MM.1S (cell line): ENCODE data around the gene SERPINA6.

ENCODE experiments used
- DNase-seq: peaks from one replicate; pipeline ENCODE4 v3.0.0-alpha.2; 2015
- H2AFZ ChIP-seq: fragments of 300-600 bp; sonication (generic); 2 replicates; pipeline ENCODE4 v1.6.0; 2016; ENCODE audit warnings: antibody characterized with exemption, low read length
- H3F3A ChIP-seq: fragments of 300-600 bp; sonication (generic); 2 replicates; pipeline ENCODE4 v1.6.1; 2016; ENCODE audit warnings: mild to moderate bottlenecking, antibody characterized with exemption, low read length, moderate library complexity, mixed read lengths; ENCODE audit not compliant: insufficient read depth
- H3K27ac ChIP-seq: fragments of 300-600 bp; sonication (generic); 2 replicates; pipeline ENCODE4 v1.5.1; 2016; ENCODE audit warnings: mild to moderate bottlenecking, low read length
- H3K27me3 ChIP-seq: fragments of 300-600 bp; sonication (generic); replicated peaks from 2 replicates; pipeline ENCODE4 v1.6.0; 2016; ENCODE audit warnings: low read length; ENCODE audit not compliant: insufficient read depth
- H3K36me3 ChIP-seq: fragments of 300-600 bp; sonication (generic); replicated peaks from 2 replicates; pipeline ENCODE4 v1.6.1; 2016; ENCODE audit warnings: mild to moderate bottlenecking, low read length, mixed read lengths; ENCODE audit not compliant: insufficient read depth
- H3K4me1 ChIP-seq: fragments of 300-600 bp; sonication (generic); 2 replicates; pipeline ENCODE4 v1.6.1; 2016; ENCODE audit warnings: low read length, mixed read lengths
- H3K4me2 ChIP-seq: fragments of 300-600 bp; sonication (generic); 2 replicates; pipeline ENCODE4 v1.6.0; 2016; ENCODE audit warnings: low read depth, low read length
- H3K4me3 ChIP-seq: fragments of 300-600 bp; sonication (generic); 2 replicates; pipeline ENCODE4 v1.5.1; 2016; ENCODE audit warnings: low read length, mixed read lengths
- H3K79me2 ChIP-seq: fragments of 300-600 bp; sonication (generic); 2 replicates; pipeline ENCODE4 v1.6.1; 2016; ENCODE audit warnings: mixed run types, low read length, mixed read lengths
- H3K9ac ChIP-seq: fragments of 300-600 bp; sonication (generic); 2 replicates; pipeline ENCODE4 v1.6.1; 2016; ENCODE audit warnings: low read length, mixed read lengths
- H3K9me2 ChIP-seq: fragments of 300-600 bp; sonication (generic); replicated peaks from 2 replicates; pipeline ENCODE4 v1.6.1; 2016; ENCODE audit warnings: mild to moderate bottlenecking, low read length, mixed read lengths; ENCODE audit not compliant: insufficient read depth
- H3K9me3 ChIP-seq: fragments of 300-600 bp; sonication (generic); replicated peaks from 2 replicates; pipeline ENCODE4 v1.6.1; 2016; ENCODE audit warnings: mild to moderate bottlenecking, low read length, mixed read lengths; ENCODE audit not compliant: insufficient read depth
- H4K20me1 ChIP-seq: fragments of 300-600 bp; sonication (generic); 2 replicates; pipeline ENCODE4 v1.6.1; 2016; ENCODE audit warnings: mild to moderate bottlenecking, low read length, moderate library complexity, mixed read lengths; ENCODE audit not compliant: insufficient read depth
- EZH2 ChIP-seq: fragments of 300-600 bp; sonication (generic); optimal IDR thresholded peaks from 2 replicates; pipeline ENCODE3; 2017; ENCODE audit warnings: low read depth, mild to moderate bottlenecking, antibody characterized with exemption, low read length, mixed read lengths
- EZH2phosphoT487 ChIP-seq: fragments of 300-600 bp; sonication (generic); IDR thresholded peaks from 2 replicates; pipeline ENCODE4 v1.6.1; 2018; ENCODE audit warnings: antibody characterized with exemption, low read length
- TF ChIP-seq, protein P1 (sequence below): fragments of 300-600 bp; sonication (generic); IDR thresholded peaks from 2 replicates; pipeline ENCODE4 v1.5.1; 2016; ENCODE audit warnings: antibody characterized with exemption, low read length, mixed read lengths

Gene SERPINA6

DNA sequence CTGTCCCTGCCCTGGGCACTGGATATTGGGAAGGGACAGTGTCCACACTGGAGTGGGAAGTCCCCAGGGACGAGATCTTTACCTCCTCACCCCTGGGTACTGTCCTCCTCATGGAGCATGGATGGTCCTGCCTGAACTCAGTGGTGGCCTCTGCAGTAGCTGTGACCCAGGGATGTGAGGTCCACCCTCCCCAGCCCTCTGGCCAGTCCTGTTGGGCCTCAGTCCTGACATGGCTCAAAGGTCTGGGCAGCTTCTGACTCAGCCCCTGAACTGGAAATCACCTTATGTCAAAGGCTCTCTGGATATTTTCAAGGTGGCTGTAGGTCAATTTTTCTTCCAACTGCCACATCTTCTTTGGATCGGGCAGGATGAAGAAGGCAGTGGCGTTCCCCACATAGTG, 40.9 kb upstream of the SERPINA6 start:
- Histone ChIP-seq H3K4me1 (no peaks in the 10 kb centered on the region), H3K4me2 (no peak overlapping the region), H2AFZ (no peak overlapping the region), H3K36me3 (no peaks in the 10 kb centered on the region), H3K27me3 (no peaks in the 10 kb centered on the region), H3K4me3 (no peak overlapping the region), H4K20me1 (no peaks in the 10 kb centered on the region), H3K79me2 (no peaks in the 10 kb centered on the region), H3K9me3 (no peaks in the 10 kb centered on the region), H3F3A (no peaks in the 10 kb centered on the region), H3K27ac (no peak overlapping the region), H3K9me2 (no peaks in the 10 kb centered on the region), H3K9ac (no peak overlapping the region)
- DNase-seq, result no peak
- TF ChIP-seq, protein P1, sequence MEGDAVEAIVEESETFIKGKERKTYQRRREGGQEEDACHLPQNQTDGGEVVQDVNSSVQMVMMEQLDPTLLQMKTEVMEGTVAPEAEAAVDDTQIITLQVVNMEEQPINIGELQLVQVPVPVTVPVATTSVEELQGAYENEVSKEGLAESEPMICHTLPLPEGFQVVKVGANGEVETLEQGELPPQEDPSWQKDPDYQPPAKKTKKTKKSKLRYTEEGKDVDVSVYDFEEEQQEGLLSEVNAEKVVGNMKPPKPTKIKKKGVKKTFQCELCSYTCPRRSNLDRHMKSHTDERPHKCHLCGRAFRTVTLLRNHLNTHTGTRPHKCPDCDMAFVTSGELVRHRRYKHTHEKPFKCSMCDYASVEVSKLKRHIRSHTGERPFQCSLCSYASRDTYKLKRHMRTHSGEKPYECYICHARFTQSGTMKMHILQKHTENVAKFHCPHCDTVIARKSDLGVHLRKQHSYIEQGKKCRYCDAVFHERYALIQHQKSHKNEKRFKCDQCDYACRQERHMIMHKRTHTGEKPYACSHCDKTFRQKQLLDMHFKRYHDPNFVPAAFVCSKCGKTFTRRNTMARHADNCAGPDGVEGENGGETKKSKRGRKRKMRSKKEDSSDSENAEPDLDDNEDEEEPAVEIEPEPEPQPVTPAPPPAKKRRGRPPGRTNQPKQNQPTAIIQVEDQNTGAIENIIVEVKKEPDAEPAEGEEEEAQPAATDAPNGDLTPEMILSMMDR, result no peak
- TF ChIP-seq EZH2phosphoT487 (no peak), EZH2 (no peak)

DNA sequence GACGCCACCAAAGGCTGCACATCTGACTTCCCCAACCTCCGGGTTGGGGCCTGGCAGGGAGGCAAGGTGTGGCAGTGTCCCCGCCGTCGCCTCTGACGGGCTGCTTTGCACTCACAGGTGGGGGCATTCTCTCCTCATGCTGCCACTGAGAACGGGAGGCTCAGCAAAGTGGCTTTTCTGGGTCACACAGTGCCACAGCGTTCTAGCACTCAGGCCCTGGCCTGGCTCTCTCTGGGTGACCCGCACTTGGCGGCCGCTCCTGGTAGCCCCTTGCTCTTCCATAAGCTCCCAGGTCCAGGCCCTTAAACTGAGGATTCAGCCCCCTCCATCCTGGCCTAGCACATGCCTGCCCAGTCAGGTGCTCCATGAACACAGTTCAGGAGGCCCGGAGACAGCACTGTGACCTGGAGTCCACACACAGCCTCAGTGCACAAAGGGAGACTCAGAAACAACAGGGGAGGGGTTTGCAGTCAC, 40.1 kb upstream of the SERPINA6 start:
- TF ChIP-seq EZH2, result no peak
- TF ChIP-seq, protein P1, result no peak
- TF ChIP-seq EZH2phosphoT487, result no peak
- no peaks in the 10 kb centered on the region for H3K4me1 ChIP-seq
- no peaks in the 10 kb centered on the region for H3F3A ChIP-seq
- no peaks in the 10 kb centered on the region for H3K27me3 ChIP-seq
- no peak overlapping the region for H2AFZ ChIP-seq
- no peak overlapping the region for H3K9ac ChIP-seq
- no peaks in the 10 kb centered on the region for H3K9me3 ChIP-seq
- H3K4me3 ChIP-seq, result no peak overlapping the region
- H3K79me2 ChIP-seq, result no peaks in the 10 kb centered on the region
- H4K20me1 ChIP-seq, result no peaks in the 10 kb centered on the region
- no peaks in the 10 kb centered on the region for H3K36me3 ChIP-seq
- H3K4me2 ChIP-seq, result no peak overlapping the region
- no peak overlapping the region for H3K27ac ChIP-seq
- no peaks in the 10 kb centered on the region for H3K9me2 ChIP-seq
- no peak for DNase-seq

DNA sequence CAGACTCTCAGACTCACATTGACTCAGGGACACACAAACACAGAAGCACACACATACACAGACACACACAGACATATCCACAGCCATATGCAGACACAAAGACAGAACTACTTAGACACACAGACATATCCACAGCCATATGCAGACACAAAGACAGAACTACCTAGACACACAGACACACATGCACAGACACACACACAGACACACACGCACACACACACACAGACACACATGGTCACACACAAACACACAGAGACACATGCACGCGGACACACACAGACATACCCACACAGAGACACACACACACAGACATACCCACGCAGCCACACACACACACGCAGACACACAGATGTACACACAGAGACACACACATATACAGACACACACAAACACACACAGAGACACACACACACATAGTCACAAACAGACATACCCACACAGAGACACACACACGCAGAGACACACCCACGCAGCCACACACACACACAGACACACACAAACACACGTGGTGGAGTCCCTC, 39.5 kb upstream of the SERPINA6 start:
- no peak overlapping the region for H3K27ac ChIP-seq
- no peaks in the 10 kb centered on the region for H3K36me3 ChIP-seq
- no peak for DNase-seq
- no peak overlapping the region for H2AFZ ChIP-seq
- no peaks in the 10 kb centered on the region for H3K79me2 ChIP-seq
- H3K9ac ChIP-seq, result no peak overlapping the region
- TF ChIP-seq EZH2, result no peak
- TF ChIP-seq, protein P1, result no peak
- TF ChIP-seq EZH2phosphoT487, result no peak
- no peaks in the 10 kb centered on the region for H3K27me3 ChIP-seq
- no peaks in the 10 kb centered on the region for H3K9me2 ChIP-seq
- no peaks in the 10 kb centered on the region for H3K9me3 ChIP-seq
- no peaks in the 10 kb centered on the region for H4K20me1 ChIP-seq
- H3K4me2 ChIP-seq, result no peak overlapping the region
- no peak overlapping the region for H3K4me3 ChIP-seq
- H3F3A ChIP-seq, result no peaks in the 10 kb centered on the region
- H3K4me1 ChIP-seq, result no peaks in the 10 kb centered on the region
